Measurements from ENCODE around the gene ANKS1A.
"Not testable (repeated sequence)": the region's sequence is repeated elsewhere in the genome, so short reads cannot be mapped to it uniquely, and the experiment has no call there.

DNA sequence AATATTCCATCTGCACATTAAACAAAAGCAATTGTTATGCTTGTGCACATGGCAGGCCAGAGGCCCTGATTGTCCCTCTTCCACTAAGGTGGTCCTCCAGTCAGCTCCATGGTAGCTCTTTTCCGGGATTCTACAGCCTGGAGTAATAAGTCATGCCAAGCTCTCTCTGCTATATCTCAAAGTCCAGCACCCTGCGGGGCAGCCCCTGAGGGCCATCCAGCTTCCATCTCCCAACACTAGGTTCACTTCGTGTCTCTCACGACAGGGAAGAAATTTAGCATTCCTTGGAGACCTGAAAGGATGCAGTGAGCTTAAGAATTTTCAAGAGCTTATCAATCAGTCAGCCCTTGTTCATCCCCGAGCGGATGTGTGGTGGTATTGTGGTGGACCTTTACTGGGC lies 112.3 kb downstream of the ANKS1A start:
- TF ChIP-seq, protein P1, sequence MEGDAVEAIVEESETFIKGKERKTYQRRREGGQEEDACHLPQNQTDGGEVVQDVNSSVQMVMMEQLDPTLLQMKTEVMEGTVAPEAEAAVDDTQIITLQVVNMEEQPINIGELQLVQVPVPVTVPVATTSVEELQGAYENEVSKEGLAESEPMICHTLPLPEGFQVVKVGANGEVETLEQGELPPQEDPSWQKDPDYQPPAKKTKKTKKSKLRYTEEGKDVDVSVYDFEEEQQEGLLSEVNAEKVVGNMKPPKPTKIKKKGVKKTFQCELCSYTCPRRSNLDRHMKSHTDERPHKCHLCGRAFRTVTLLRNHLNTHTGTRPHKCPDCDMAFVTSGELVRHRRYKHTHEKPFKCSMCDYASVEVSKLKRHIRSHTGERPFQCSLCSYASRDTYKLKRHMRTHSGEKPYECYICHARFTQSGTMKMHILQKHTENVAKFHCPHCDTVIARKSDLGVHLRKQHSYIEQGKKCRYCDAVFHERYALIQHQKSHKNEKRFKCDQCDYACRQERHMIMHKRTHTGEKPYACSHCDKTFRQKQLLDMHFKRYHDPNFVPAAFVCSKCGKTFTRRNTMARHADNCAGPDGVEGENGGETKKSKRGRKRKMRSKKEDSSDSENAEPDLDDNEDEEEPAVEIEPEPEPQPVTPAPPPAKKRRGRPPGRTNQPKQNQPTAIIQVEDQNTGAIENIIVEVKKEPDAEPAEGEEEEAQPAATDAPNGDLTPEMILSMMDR (IDR thresholded peaks at IDR 0.05): not testable (repeated sequence)
- not testable (repeated sequence) for TF ChIP-seq POLR2A, POLR2AphosphoS5 (IDR thresholded peaks at IDR 0.05)
